ENCODE data around the gene FPR3.

- TF ChIP-seq, protein P1, sequence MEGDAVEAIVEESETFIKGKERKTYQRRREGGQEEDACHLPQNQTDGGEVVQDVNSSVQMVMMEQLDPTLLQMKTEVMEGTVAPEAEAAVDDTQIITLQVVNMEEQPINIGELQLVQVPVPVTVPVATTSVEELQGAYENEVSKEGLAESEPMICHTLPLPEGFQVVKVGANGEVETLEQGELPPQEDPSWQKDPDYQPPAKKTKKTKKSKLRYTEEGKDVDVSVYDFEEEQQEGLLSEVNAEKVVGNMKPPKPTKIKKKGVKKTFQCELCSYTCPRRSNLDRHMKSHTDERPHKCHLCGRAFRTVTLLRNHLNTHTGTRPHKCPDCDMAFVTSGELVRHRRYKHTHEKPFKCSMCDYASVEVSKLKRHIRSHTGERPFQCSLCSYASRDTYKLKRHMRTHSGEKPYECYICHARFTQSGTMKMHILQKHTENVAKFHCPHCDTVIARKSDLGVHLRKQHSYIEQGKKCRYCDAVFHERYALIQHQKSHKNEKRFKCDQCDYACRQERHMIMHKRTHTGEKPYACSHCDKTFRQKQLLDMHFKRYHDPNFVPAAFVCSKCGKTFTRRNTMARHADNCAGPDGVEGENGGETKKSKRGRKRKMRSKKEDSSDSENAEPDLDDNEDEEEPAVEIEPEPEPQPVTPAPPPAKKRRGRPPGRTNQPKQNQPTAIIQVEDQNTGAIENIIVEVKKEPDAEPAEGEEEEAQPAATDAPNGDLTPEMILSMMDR (IDR thresholded peaks at IDR 0.05) = no peak
- no peak for TF ChIP-seq POLR2A (IDR thresholded peaks at IDR 0.05)
These were observed 15.3 kb upstream of the FPR3 start for GRCh38 chr19:51779703-51780102.

Data from right lobe of liver (tissue), 4 donors.